GM12878 (cell line): ENCODE data around the gene ERC1.

Experiments
- ATF7 ChIP-seq: fragments of 450-650 bp; IDR thresholded peaks from 2 replicates; pipeline ENCODE4 v1.6.1; 2016; ENCODE audit warnings: low read depth, mild to moderate bottlenecking
- CTCF ChIP-seq, 3 experiments: IDR thresholded peaks in 2 of 3; conservative IDR thresholded peaks in 1 of 3; 2 replicates each; pipeline ENCODE4 v1.5.1; 2011; ENCODE audit warnings: low read depth in 3 of 3, low read length in 3 of 3, mild to moderate bottlenecking in 3 of 3, control low read depth in 2 of 3, moderate library complexity in 2 of 3, inconsistent platforms in 1 of 3, mixed read lengths in 1 of 3; ENCODE audit not compliant: control insufficient read depth in 2 of 3, insufficient read depth in 1 of 3; ENCODE audit errors: extremely low read depth in 1 of 3
- E2F8 ChIP-seq: fragments of 450-650 bp; IDR thresholded peaks from 2 replicates; pipeline ENCODE4 v1.6.1; 2018; ENCODE audit warnings: mild to moderate bottlenecking, low read depth, moderate library complexity; ENCODE audit not compliant: partially characterized antibody
- ESRRA ChIP-seq: IDR thresholded peaks from 2 replicates; pipeline ENCODE4 v1.6.1; 2012; ENCODE audit warnings: mild to moderate bottlenecking, low read length, improper control_type of control experiment
- ETV6 ChIP-seq, 2 experiments: fragments of 450-650 bp in 1 of 2; IDR thresholded peaks in 1 of 2; conservative IDR thresholded peaks in 1 of 2; 2 replicates each; pipeline ENCODE4 v1.6.1; 2014; ENCODE audit warnings: antibody characterized with exemption in 1 of 2, borderline replicate concordance in 1 of 2, low read depth in 1 of 2, mild to moderate bottlenecking in 1 of 2, moderate library complexity in 1 of 2
- GABPA ChIP-seq: IDR thresholded peaks from 2 replicates; pipeline ENCODE4 v1.6.1; 2014; ENCODE audit warnings: antibody characterized with exemption, low read depth, mild to moderate bottlenecking, inconsistent platforms
- HDAC6 ChIP-seq: fragments of 200-600 bp; sonication (generic); IDR thresholded peaks from one replicate; pipeline ENCODE4 v1.8.0; 2017; ENCODE audit warnings: antibody characterized with exemption; ENCODE audit not compliant: unreplicated experiment
- HDGF ChIP-seq: fragments of 450-650 bp; IDR thresholded peaks from 2 replicates; pipeline ENCODE4 v1.6.1; 2016; ENCODE audit warnings: antibody characterized with exemption
- MTA3 ChIP-seq: IDR thresholded peaks from 2 replicates; pipeline ENCODE4 v1.6.1; 2012; ENCODE audit warnings: low read length, inconsistent platforms, borderline replicate concordance
- POLR2A ChIP-seq: IDR thresholded peaks from 2 replicates; pipeline ENCODE4 v1.6.1; 2011; ENCODE audit warnings: low read depth, mild to moderate bottlenecking, low read length
- RELA ChIP-seq: fragments of 450-650 bp; IDR thresholded peaks from 2 replicates; pipeline ENCODE4 v1.8.0; 2014; ENCODE audit warnings: borderline replicate concordance; ENCODE audit not compliant: partially characterized antibody
- TCF3 ChIP-seq: IDR thresholded peaks from 2 replicates; pipeline ENCODE4 v1.6.1; 2012; ENCODE audit warnings: low read depth, mild to moderate bottlenecking, low read length, borderline replicate concordance; ENCODE audit not compliant: insufficient read depth
- USF1 ChIP-seq: IDR thresholded peaks from 2 replicates; pipeline ENCODE4 v1.6.1; 2011; ENCODE audit warnings: borderline replicate concordance, low read depth, mild to moderate bottlenecking, moderate library complexity, mixed read lengths, low read length; ENCODE audit not compliant: insufficient read depth; ENCODE audit errors: extremely low read length

- TF ChIP-seq HDGF (no peak), MTA3 (no peak), HDAC6 (no peak), CTCF (IDR thresholded peaks at IDR 0.05 in 2 of 3, conservative IDR thresholded peaks at IDR 0.05 in 1 of 3; ENCODE audit: control insufficient read depth in 2 of 3, extremely low read depth in 1 of 3, insufficient read depth in 1 of 3, low read depth in 3 of 3, low read length in 3 of 3) (no peak), POLR2A (no peak), RELA (no peak), GABPA (no peak), E2F8 (no peak), TCF3 (no peak), ATF7 (no peak), USF1 (no peak), ESRRA (no peak), ETV6 (conservative IDR thresholded peaks at IDR 0.05 in 1 of 2, IDR thresholded peaks at IDR 0.05 in 1 of 2; ENCODE audit: borderline replicate concordance in 1 of 2, low read depth in 1 of 2) (no peak)
Measured at GRCh38 chr12:1501695-1502378, 510.8 kb downstream of the ERC1 start.
